OCI-LY7 (cell line): ENCODE data around the gene ZNF718.

Experiments
- EZH2phosphoT487 ChIP-seq: fragments of 200-600 bp; sonication (generic); IDR thresholded peaks from 2 replicates; pipeline ENCODE4 v1.6.1; 2018; ENCODE audit warnings: low read depth, borderline replicate concordance, mild to moderate bottlenecking, mixed run types, antibody characterized with exemption, low read length, moderate library complexity, mixed read lengths
- TF ChIP-seq, protein P1 (sequence below): fragments of 200-600 bp; sonication (generic); conservative IDR thresholded peaks from 2 replicates; pipeline ENCODE4 v1.5.1; 2014; ENCODE audit warnings: mild to moderate bottlenecking, antibody characterized with exemption, low read length, moderate library complexity, mixed read lengths

DNA sequence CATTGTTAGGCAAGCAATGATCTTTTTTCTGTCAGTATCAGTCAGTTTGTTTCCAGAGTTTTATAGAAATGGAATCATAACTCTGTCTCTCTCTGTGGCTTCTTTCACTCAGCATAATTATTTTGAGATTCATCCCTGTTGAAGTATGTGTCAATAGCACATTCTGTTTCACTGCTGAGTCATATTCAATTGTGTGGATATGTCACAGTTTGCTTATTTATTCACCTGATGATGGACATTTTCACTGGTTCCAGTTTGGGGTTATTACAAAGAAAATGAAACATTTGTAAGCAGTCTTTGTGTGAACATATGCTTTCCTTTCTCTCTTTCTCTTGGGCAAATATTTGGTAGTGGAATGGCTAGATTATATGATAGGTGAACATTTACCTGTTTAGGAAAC is 10.2 kb upstream of the ZNF718 start:
- TF ChIP-seq, protein P1, sequence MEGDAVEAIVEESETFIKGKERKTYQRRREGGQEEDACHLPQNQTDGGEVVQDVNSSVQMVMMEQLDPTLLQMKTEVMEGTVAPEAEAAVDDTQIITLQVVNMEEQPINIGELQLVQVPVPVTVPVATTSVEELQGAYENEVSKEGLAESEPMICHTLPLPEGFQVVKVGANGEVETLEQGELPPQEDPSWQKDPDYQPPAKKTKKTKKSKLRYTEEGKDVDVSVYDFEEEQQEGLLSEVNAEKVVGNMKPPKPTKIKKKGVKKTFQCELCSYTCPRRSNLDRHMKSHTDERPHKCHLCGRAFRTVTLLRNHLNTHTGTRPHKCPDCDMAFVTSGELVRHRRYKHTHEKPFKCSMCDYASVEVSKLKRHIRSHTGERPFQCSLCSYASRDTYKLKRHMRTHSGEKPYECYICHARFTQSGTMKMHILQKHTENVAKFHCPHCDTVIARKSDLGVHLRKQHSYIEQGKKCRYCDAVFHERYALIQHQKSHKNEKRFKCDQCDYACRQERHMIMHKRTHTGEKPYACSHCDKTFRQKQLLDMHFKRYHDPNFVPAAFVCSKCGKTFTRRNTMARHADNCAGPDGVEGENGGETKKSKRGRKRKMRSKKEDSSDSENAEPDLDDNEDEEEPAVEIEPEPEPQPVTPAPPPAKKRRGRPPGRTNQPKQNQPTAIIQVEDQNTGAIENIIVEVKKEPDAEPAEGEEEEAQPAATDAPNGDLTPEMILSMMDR, result no peak
- no peak for TF ChIP-seq EZH2phosphoT487
